Neural progenitor cell (in vitro differentiated cells): ENCODE measurements around the gene DHRS1. TPM values are rescaled to one million over a fixed set of nuclear protein-coding genes. Genes with fewer than 3 reads are reported as not detected.

Experiments used
- DNase-seq: peaks from one replicate; pipeline ENCODE4 v3.0.0-alpha.2; 2016; ENCODE audit warnings: low spot score
- H2AFZ ChIP-seq: fragments of 200-600 bp; sonication (generic); replicated peaks from 2 replicates; pipeline ENCODE4 v1.6.1; 2016; ENCODE audit warnings: antibody characterized with exemption
- H3F3A ChIP-seq: fragments of 200-600 bp; sonication (generic); 2 replicates; pipeline ENCODE4 v1.6.1; 2016; ENCODE audit warnings: antibody characterized with exemption, low read depth
- H3K27ac ChIP-seq: fragments of 200-600 bp; sonication (generic); 2 replicates; pipeline ENCODE4 v1.5.1; 2016; ENCODE audit warnings: mild to moderate bottlenecking
- H3K27me3 ChIP-seq: fragments of 200-600 bp; sonication (generic); 2 replicates; pipeline ENCODE4 v1.6.1; 2016; ENCODE audit warnings: mild to moderate bottlenecking, moderate library complexity
- H3K36me3 ChIP-seq: fragments of 200-600 bp; sonication (generic); 2 replicates; pipeline ENCODE4 v1.5.1; 2016
- H3K4me1 ChIP-seq: fragments of 200-600 bp; sonication (generic); 2 replicates; pipeline ENCODE4 v1.6.1; 2016; ENCODE audit warnings: mixed run types
- H3K4me2 ChIP-seq: fragments of 200-600 bp; sonication (generic); 2 replicates; pipeline ENCODE4 v1.6.1; 2016
- H3K4me3 ChIP-seq: fragments of 200-600 bp; sonication (generic); 2 replicates; pipeline ENCODE4 v1.5.1; 2016
- H3K79me2 ChIP-seq: fragments of 200-600 bp; sonication (generic); 2 replicates; pipeline ENCODE4 v1.6.1; 2016; ENCODE audit warnings: low read depth
- H3K9ac ChIP-seq: fragments of 200-600 bp; sonication (generic); 2 replicates; pipeline ENCODE4 v1.6.1; 2016
- H3K9me3 ChIP-seq: fragments of 200-600 bp; sonication (generic); 2 replicates; pipeline ENCODE4 v1.5.1; 2016; ENCODE audit warnings: low read depth
- H4K20me1 ChIP-seq: fragments of 200-600 bp; sonication (generic); 2 replicates; pipeline ENCODE4 v1.6.1; 2016; ENCODE audit warnings: low read depth
- H3K27ac Mint-ChIP-seq: 3 replicates; pipeline ENCODE4 v1.8.0; 2021; ENCODE audit warnings: mixed read lengths
- H3K27me3 Mint-ChIP-seq: 2 replicates; pipeline ENCODE4 v1.8.0; 2022; ENCODE audit warnings: low read depth, mild to moderate bottlenecking, inconsistent platforms, moderate library complexity, mixed read lengths; ENCODE audit not compliant: insufficient read depth
- H3K36me3 Mint-ChIP-seq: 3 replicates; pipeline ENCODE4 v1.8.0; 2021; ENCODE audit warnings: mixed read lengths
- H3K4me1 Mint-ChIP-seq: 3 replicates; pipeline ENCODE4 v1.8.0; 2021; ENCODE audit warnings: mixed read lengths
- H3K4me3 Mint-ChIP-seq: 3 replicates; pipeline ENCODE4 v1.8.0; 2021; ENCODE audit warnings: mild to moderate bottlenecking, moderate library complexity, mixed read lengths
- H3K9me3 Mint-ChIP-seq: 3 replicates; pipeline ENCODE4 v1.8.0; 2020; ENCODE audit warnings: mixed read lengths
- EZH2 ChIP-seq: fragments of 200-600 bp; sonication (generic); IDR thresholded peaks from 2 replicates; pipeline ENCODE4 v1.6.1; 2017; ENCODE audit warnings: antibody characterized with exemption, mild to moderate bottlenecking, moderate library complexity
- EZH2phosphoT487 ChIP-seq: fragments of 200-600 bp; sonication (generic); IDR thresholded peaks from 2 replicates; pipeline ENCODE4 v1.6.1; 2017; ENCODE audit warnings: antibody characterized with exemption
- total RNA-seq: library from RNA; depleted of rRNA; stranded (reverse); fragments of >200 nt; gene quantifications from 2 replicates; pipeline ENCODE4 v1.2.3, GENCODE V29; 2015; ENCODE audit warnings: low replicate concordance
- TF ChIP-seq, protein P1 (sequence below): fragments of 200-600 bp; sonication (generic); IDR thresholded peaks from 2 replicates; pipeline ENCODE4 v1.5.1; 2017; ENCODE audit warnings: antibody characterized with exemption, mild to moderate bottlenecking

Gene DHRS1
- total RNA-seq, 1 donor from 2014 or later = 19.7 TPM

DNA sequence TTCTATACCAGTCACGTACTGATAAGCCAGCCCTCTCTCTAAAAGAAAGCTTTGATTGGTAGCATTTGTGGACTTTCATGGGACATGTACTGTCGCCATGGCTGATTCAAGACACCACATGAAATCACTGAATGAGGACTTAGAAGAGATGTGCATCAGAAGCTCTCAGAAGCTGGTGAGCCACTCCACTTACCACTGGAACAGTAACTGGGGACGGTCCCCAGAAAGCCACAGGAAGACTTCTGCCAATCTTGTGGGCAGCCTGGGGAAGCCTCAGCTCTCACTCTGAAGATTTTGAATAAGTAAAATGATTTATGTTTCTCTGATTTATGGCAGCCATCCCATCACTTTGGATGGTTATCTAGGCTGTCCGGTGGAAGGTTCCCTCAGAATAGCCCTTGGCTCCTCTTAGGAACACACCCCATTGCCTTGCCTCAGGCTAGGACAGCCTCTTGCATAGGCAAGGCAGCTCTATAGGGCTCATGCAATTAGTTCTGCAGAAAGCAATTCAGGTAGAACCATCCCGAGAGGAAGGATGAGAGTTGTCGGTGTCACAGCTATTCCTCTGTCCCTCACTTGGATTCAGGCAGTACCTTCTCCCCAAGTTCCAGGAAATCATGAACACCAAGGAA lies 9.8 kb downstream of the DHRS1 start:
- Mint-ChIP-seq H3K27ac (no peak overlapping the region), H3K27me3 (peaks cover 2% of the 10 kb centered on the region), H3K36me3 (peaks cover 7% of the 10 kb centered on the region), H3K4me1 (no peaks in the 10 kb centered on the region), H3K9me3 (no peaks in the 10 kb centered on the region), H3K4me3 (no peak overlapping the region)
- Histone ChIP-seq H3K9me3 (no peaks in the 10 kb centered on the region), H3K4me2 (no peak overlapping the region), H3K4me1 (no peaks in the 10 kb centered on the region), H3K9ac (peak overlapping the region; percentile 13), H3K4me3 (no peak overlapping the region), H3K27ac (no peak overlapping the region), H3K36me3 (no peaks in the 10 kb centered on the region), H3F3A (no peaks in the 10 kb centered on the region), H4K20me1 (no peaks in the 10 kb centered on the region), H3K79me2 (no peaks in the 10 kb centered on the region), H2AFZ (no peak overlapping the region), H3K27me3 (no peaks in the 10 kb centered on the region)
- TF ChIP-seq, protein P1, sequence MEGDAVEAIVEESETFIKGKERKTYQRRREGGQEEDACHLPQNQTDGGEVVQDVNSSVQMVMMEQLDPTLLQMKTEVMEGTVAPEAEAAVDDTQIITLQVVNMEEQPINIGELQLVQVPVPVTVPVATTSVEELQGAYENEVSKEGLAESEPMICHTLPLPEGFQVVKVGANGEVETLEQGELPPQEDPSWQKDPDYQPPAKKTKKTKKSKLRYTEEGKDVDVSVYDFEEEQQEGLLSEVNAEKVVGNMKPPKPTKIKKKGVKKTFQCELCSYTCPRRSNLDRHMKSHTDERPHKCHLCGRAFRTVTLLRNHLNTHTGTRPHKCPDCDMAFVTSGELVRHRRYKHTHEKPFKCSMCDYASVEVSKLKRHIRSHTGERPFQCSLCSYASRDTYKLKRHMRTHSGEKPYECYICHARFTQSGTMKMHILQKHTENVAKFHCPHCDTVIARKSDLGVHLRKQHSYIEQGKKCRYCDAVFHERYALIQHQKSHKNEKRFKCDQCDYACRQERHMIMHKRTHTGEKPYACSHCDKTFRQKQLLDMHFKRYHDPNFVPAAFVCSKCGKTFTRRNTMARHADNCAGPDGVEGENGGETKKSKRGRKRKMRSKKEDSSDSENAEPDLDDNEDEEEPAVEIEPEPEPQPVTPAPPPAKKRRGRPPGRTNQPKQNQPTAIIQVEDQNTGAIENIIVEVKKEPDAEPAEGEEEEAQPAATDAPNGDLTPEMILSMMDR = no peak
- no peak for TF ChIP-seq EZH2phosphoT487
- no peak for TF ChIP-seq EZH2
- DNase-seq = no peak

DNA sequence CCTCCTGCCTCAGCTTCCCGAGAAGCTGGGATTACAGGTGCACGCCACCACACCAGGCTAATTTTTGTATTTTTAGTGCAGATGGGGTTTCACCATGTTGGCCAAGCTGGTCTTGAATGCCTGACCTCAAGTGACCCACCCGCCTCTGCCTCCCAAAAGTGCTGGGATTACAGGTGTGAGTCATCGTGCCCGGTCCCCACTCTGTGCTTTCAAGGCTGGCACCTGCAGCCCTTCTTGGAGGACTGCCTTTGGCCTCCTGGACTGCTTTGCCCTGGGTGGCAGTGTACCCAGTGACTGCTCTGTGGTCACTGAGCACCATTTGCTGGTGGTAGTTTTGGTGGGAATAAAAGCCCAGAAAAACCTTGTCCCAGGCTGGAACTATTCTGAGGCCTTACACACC lies 12.6 kb downstream of the DHRS1 start:
- no peaks in the 10 kb centered on the region for H3K9me3 ChIP-seq
- no peak overlapping the region for H3K9ac ChIP-seq
- H3K4me1 ChIP-seq = no peaks in the 10 kb centered on the region
- no peaks in the 10 kb centered on the region for H3K4me1 Mint-ChIP-seq
- no peak overlapping the region for H3K27ac ChIP-seq
- H3K9me3 Mint-ChIP-seq = no peaks in the 10 kb centered on the region
- no peak for TF ChIP-seq EZH2
- no peak for TF ChIP-seq EZH2phosphoT487
- no peak overlapping the region for H3K27ac Mint-ChIP-seq
- H3K27me3 ChIP-seq = no peaks in the 10 kb centered on the region
- no peaks in the 10 kb centered on the region for H3K36me3 ChIP-seq
- H3K4me2 ChIP-seq = no peak overlapping the region
- H3K4me3 ChIP-seq = no peak overlapping the region
- H3K4me3 Mint-ChIP-seq = no peak overlapping the region
- no peaks in the 10 kb centered on the region for H3K79me2 ChIP-seq
- H3F3A ChIP-seq = no peaks in the 10 kb centered on the region
- H3K27me3 Mint-ChIP-seq = peaks cover 2% of the 10 kb centered on the region
- H2AFZ ChIP-seq = no peak overlapping the region
- peaks cover 7% of the 10 kb centered on the region for H3K36me3 Mint-ChIP-seq
- no peak for DNase-seq
- no peaks in the 10 kb centered on the region for H4K20me1 ChIP-seq

DNA sequence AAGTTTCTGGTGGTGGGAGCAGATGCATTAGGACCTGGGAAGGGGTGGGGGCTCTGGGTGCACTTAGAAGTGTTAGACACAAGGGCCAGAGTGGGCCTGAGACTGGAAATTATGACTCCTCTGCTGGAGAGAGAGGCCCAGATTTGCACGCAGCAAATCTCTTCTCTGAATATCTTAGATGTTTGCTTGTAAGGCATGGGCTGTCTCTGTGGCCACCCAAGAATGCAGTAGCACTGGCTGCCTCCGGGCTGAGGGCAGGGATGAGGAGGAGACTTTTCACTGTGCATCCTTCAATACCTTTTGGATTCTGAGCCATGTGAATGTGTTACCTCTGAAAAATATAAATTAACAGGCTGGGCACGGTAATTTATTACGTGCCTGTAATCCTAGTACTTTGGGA lies 14.2 kb downstream of the DHRS1 start:
- Histone ChIP-seq H3K9ac (no peak overlapping the region), H3K79me2 (no peaks in the 10 kb centered on the region), H3K36me3 (no peaks in the 10 kb centered on the region), H3K4me3 (no peak overlapping the region), H3F3A (no peaks in the 10 kb centered on the region), H2AFZ (no peak overlapping the region), H3K4me1 (no peaks in the 10 kb centered on the region), H3K4me2 (no peak overlapping the region), H3K9me3 (no peaks in the 10 kb centered on the region), H3K27me3 (no peaks in the 10 kb centered on the region), H3K27ac (no peak overlapping the region), H4K20me1 (no peaks in the 10 kb centered on the region)
- no peaks in the 10 kb centered on the region for H3K9me3 Mint-ChIP-seq
- peaks cover 2% of the 10 kb centered on the region for H3K27me3 Mint-ChIP-seq
- TF ChIP-seq EZH2phosphoT487 (no peak), EZH2 (no peak)
- TF ChIP-seq, protein P1 = no peak
- peak overlapping the region; percentile 25 for H3K27ac Mint-ChIP-seq
- no peaks in the 10 kb centered on the region for H3K4me1 Mint-ChIP-seq
- H3K4me3 Mint-ChIP-seq = no peak overlapping the region
- H3K36me3 Mint-ChIP-seq = peaks cover under 1% of the 10 kb centered on the region
- no peak for DNase-seq

DNA sequence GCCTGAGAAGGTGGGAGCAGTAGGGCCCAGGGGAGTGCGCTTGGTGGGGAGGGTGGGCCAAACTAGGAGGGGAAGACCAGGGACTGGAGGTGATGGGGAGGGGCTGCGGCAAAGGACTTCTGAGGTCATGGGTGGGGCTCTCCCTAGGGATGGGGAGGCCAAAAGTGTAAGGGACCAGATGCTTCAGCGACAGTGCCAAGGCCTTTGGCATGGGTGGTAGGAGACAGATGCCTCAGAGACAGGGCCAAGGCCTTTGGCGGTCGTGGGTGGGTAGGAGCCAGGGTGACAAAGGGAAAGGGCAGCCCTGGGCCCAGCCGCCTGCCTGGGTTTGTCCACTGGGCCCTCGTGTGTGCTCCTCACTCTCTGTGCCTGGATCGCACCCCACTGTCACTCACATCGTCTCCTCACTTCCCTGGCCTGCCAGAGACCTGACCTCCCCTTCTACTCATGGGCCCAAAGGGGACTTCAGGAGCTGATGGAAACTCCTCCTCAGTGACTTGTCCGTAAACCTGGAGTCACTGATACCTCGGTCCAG lies 15.0 kb downstream of the DHRS1 start:
- H3K4me3 Mint-ChIP-seq = peak overlapping the region; percentile 41
- H3K27ac Mint-ChIP-seq = no peak overlapping the region
- Histone ChIP-seq H3K27ac (no peak overlapping the region), H3K9ac (no peak overlapping the region), H3K36me3 (no peaks in the 10 kb centered on the region), H3F3A (no peaks in the 10 kb centered on the region), H3K4me3 (no peak overlapping the region), H3K27me3 (no peaks in the 10 kb centered on the region), H3K79me2 (no peaks in the 10 kb centered on the region), H4K20me1 (no peaks in the 10 kb centered on the region), H3K4me2 (no peak overlapping the region), H3K4me1 (no peaks in the 10 kb centered on the region), H3K9me3 (no peaks in the 10 kb centered on the region), H2AFZ (no peak overlapping the region)
- DNase-seq = no peak
- H3K4me1 Mint-ChIP-seq = no peaks in the 10 kb centered on the region
- TF ChIP-seq EZH2 (no peak), EZH2phosphoT487 (no peak)
- TF ChIP-seq, protein P1 = no peak
- H3K27me3 Mint-ChIP-seq = peaks cover 2% of the 10 kb centered on the region
- no peaks in the 10 kb centered on the region for H3K36me3 Mint-ChIP-seq
- H3K9me3 Mint-ChIP-seq = no peaks in the 10 kb centered on the region
